ENCODE measurements around the gene METTL24. TPM values are rescaled to one million over a fixed set of nuclear protein-coding genes. Genes with fewer than 3 reads are reported as not detected.

METTL24 gene
- total and polyA plus RNA-seq, 7 donors: 0.04 TPM; not detected in 6

DNA sequence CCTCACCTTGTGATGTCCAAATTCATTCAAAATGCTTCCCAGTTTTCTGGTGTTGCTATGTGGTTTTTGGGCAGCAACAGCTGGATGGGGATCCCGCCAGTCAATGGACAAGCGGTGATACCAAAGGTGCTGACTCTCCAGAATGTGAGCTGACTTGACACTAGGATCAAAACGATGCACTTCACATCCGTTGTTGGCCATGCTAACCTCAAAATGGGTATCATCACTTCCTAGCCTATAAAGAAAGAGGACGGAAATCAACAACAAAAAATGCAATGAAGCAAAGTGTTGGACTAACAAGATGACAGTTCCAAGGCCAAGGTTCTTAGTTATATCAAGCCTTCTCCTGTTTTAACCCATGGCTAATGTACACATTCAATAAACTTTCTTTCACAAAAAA, 59.2 kb downstream of the METTL24 start:
- Histone ChIP-seq H3K9me3 (no peaks in the 10 kb centered on the region), H3K4me1 (no peaks in the 10 kb centered on the region), H3K27me3 (ENCODE audit: insufficient read depth in 3 of 3, low read length in 2 of 3) (no peaks in the 10 kb centered on the region), H3K4me3 (no peak overlapping the region), H3K36me3 (ENCODE audit: insufficient read depth in 1 of 2, low read depth in 1 of 2) (no peaks in the 10 kb centered on the region), H3K27ac (no peak overlapping the region)
- intact Hi-C loops (cut with DNase I): no loop called here
- DNase-seq: no peak
- WGBS, 3 donors: 74 to 87% (median 76%) methylated on average over 5 of the region's 5 CpGs
- no peak for ATAC-seq
- TF ChIP-seq, protein P1, sequence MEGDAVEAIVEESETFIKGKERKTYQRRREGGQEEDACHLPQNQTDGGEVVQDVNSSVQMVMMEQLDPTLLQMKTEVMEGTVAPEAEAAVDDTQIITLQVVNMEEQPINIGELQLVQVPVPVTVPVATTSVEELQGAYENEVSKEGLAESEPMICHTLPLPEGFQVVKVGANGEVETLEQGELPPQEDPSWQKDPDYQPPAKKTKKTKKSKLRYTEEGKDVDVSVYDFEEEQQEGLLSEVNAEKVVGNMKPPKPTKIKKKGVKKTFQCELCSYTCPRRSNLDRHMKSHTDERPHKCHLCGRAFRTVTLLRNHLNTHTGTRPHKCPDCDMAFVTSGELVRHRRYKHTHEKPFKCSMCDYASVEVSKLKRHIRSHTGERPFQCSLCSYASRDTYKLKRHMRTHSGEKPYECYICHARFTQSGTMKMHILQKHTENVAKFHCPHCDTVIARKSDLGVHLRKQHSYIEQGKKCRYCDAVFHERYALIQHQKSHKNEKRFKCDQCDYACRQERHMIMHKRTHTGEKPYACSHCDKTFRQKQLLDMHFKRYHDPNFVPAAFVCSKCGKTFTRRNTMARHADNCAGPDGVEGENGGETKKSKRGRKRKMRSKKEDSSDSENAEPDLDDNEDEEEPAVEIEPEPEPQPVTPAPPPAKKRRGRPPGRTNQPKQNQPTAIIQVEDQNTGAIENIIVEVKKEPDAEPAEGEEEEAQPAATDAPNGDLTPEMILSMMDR (IDR thresholded peaks at IDR 0.05): no peak

DNA sequence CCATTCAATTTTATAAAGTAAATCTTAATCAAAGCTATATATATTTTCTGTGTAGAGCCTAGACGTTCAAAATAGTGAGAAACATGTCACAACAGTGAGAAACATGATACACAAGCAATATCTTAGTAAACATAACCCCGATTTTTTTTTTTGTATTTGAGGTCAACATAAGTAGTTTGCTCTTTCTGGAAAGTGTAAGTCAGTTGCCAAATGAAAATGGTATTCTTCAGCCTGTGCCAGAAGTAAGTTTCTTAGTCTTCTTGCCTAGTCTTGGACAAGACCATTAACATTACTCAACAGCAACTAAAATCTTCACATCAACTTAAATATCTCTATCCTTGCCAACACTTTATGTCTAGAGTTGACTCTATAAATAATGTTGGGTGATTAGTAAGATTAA, 59.7 kb downstream of the METTL24 start:
- Histone ChIP-seq H3K4me3 (no peak overlapping the region), H3K27me3 (ENCODE audit: insufficient read depth in 3 of 3, low read length in 2 of 3) (no peaks in the 10 kb centered on the region), H3K9me3 (no peaks in the 10 kb centered on the region), H3K36me3 (ENCODE audit: insufficient read depth in 1 of 2, low read depth in 1 of 2) (no peaks in the 10 kb centered on the region), H3K4me1 (no peaks in the 10 kb centered on the region), H3K27ac (no peak overlapping the region)
- TF ChIP-seq, protein P1 (IDR thresholded peaks at IDR 0.05): no peak
- 40 to 61% (median 44%) methylated on average over 2 of the region's 2 CpGs for WGBS, 3 donors
- intact Hi-C loops (cut with DNase I): no loop called here
- DNase-seq (no peak), ATAC-seq (no peak)

DNA sequence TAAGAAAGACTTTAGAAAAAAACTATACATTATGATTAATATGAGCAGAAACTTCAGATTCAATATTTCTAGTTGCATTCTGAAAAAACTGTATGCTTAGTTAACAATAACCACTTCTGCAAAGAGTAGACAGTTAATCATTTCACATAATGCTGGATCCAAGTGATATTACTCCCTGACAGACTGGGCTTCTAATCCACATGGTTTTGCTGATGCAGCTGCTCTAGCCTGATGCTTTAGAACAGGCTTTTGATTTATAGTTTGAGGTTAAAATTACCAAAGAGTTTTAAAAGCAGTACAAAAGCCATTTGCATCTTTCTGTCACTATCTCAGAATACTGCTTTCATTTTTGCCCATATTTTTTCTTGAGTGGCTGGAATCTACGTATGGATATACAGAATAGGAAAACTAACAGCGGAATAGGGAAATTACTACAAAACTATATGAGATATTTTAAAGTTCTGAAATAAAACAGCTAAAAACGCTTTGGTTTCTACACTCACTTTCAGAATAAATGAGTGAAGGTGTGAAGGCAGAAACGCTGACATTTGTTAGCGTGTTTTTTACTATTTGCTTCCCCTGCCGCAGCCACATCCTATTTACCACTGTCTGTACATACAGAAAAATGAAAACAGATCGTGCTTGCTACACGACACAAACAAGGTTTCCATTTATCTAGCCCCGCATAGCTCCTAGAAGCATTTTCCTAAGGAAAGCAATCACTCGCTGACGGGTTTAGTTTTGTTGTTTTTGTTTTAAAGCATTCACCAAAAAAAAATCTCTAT, 61.7 kb downstream of the METTL24 start:
- DNase-seq (no peak), ATAC-seq (no peak)
- no peaks in the 10 kb centered on the region for H3K36me3 ChIP-seq (ENCODE audit: insufficient read depth in 1 of 2, low read depth in 1 of 2)
- no peak overlapping the region for H3K4me3 ChIP-seq
- no peaks in the 10 kb centered on the region for H3K9me3 ChIP-seq
- intact Hi-C loops (cut with DNase I): no loop called here
- H3K4me1 ChIP-seq: no peaks in the 10 kb centered on the region
- no peak overlapping the region for H3K27ac ChIP-seq
- no peaks in the 10 kb centered on the region for H3K27me3 ChIP-seq (ENCODE audit: insufficient read depth in 3 of 3, low read length in 2 of 3)
- 68 to 75% (median 73%) methylated on average over 11 of the region's 11 CpGs for whole genome bisulfite sequencing, 3 donors
- TF ChIP-seq, protein P1 (IDR thresholded peaks at IDR 0.05): no peak

DNA sequence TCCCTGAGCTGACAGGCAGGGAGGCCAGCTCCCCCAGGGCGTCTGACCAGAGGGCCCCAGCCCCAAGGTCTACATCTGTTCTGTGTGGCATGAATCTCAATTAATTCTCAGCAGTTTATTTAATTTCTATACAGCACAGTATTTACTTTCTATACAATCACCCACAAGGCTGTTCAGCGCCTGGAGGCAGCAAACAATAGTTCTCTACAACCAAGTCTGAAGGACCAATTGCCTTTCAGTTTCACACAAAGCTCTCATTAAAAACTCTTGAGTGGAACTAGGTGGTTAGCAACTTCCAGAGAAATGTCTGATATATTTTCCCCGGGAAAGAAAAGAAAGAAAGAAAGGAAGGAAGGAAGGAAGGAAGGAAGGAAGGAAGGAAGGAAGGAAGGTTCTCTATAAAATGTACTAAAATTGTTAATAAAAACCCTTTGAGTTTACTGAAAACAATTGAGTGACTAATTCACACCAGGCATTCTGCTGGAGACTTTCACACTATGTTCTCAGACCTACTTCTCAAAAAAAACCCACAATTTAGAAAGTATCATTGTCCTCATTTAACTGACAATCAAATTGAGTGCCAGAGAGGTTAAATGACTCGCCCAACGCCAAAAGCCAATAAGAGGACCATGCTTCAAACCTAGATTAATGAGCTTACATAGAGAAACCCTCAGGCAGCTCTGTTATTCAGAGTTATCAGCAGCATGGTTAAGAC, 62.5 kb downstream of the METTL24 start:
- intact Hi-C loops (cut with DNase I): no loop called here

More for the DNA sequence above, 62.5 kb downstream of the METTL24 start:
- Histone ChIP-seq H3K36me3 (ENCODE audit: insufficient read depth in 1 of 2, low read depth in 1 of 2) (no peaks in the 10 kb centered on the region), H3K4me3 (no peak overlapping the region), H3K4me1 (no peaks in the 10 kb centered on the region), H3K9me3 (peaks cover 1% of the 10 kb centered on the region), H3K27me3 (ENCODE audit: insufficient read depth in 3 of 3, low read length in 2 of 3) (no peaks in the 10 kb centered on the region), H3K27ac (no peak overlapping the region)
- DNase-seq (no peak), ATAC-seq (no peak)
- 52 to 69% (median 53%) methylated on average over 5 of the region's 5 CpGs for WGBS, 3 donors
- TF ChIP-seq, protein P1 (IDR thresholded peaks at IDR 0.05): no peak
